ENCODE data around the gene STAG3. TPM values are rescaled to one million over a fixed set of nuclear protein-coding genes. Genes with fewer than 3 reads are reported as not detected.

STAG3 gene
- total and polyA plus RNA-seq, 2 donors (not counting 3 experiments of a cell fraction or from before 2014, with no cell fraction given) = 0.29 to 1.4 TPM

DNA sequence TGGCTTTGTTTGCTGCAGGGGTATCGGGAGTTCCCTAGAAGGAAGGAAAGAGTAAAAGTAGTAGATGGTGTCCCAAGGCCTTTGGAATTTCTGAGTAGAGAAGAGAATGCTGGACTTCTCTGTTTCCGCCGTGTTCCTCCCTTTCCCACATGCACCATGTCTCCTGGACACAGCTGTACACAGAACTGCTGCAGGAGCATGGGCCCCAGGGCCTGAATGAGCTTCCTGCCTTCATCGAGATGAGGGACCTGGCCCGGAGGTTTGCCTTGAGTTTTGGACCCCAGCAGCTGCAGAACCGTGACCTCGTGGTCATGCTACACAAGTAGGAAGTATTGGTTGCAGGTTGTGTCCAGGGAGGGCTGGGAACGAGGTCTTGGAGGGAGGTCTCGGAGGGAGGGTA lies 26.7 kb downstream of the STAG3 start:
- no peaks in the 10 kb centered on the region for H3K4me1 ChIP-seq (ENCODE audit: control insufficient read depth, extremely low read depth, insufficient read depth, low read length)
- intact Hi-C loops (cut with micrococcal nuclease) (no loop called here), dilution Hi-C loops (cut with MboI; ENCODE audit: extremely low pct_ligation_motif_present, low sequenced_read_pairs) (no loop called here)
- no peak overlapping the region for H2AFZ ChIP-seq (ENCODE audit: low read depth, low read length)
- FAIRE-seq (no peak), DNase-seq (ENCODE audit: low read depth, low spot score) (no peak)
- H3K36me3 ChIP-seq (ENCODE audit: control insufficient read depth in 2 of 2, extremely low read depth in 1 of 2, insufficient read depth in 2 of 2, low read length in 2 of 2) = no peaks in the 10 kb centered on the region
- no peak overlapping the region for H3K4me3 ChIP-seq (replicated peaks in 1 of 3; ENCODE audit: insufficient read depth in 1 of 3, low read depth in 1 of 3, low read length in 3 of 3)
- no peaks in the 10 kb centered on the region for H3K79me2 ChIP-seq (ENCODE audit: control insufficient read depth, insufficient read depth, low read length)
- no TSS peak for BruUV-seq (replicated peaks)
- no peak overlapping the region for H3K4me2 ChIP-seq (ENCODE audit: insufficient read depth, low read length)
- no peaks in the 10 kb centered on the region for H3K9me3 ChIP-seq (replicated peaks; ENCODE audit: control insufficient read depth, insufficient read depth, low read length)
- ChIA-PET CTCF (interaction anchor here (1.0 to 1.2 kb wide), 2 partner anchors 9 to 25 kb away, joined by 3 read pairs; no protein-coding TSS in a partner anchor), POLR2A (no interaction called here)
- TF ChIP-seq, protein P1, sequence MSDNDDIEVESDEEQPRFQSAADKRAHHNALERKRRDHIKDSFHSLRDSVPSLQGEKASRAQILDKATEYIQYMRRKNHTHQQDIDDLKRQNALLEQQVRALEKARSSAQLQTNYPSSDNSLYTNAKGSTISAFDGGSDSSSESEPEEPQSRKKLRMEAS (IDR thresholded peaks at IDR 0.05; ENCODE audit: insufficient read depth, insufficient read length) = no peak
- TF ChIP-seq JUN (IDR thresholded peaks at IDR 0.05; ENCODE audit: borderline replicate concordance, insufficient read depth, insufficient read length, low read depth) (no peak), GATA2 (IDR thresholded peaks at IDR 0.05; ENCODE audit: insufficient read depth, insufficient read length, low read depth, low read length) (no peak), MYC (IDR thresholded peaks at IDR 0.05; ENCODE audit: low read depth, low read length) (no peak), EZH2 (IDR thresholded peaks at IDR 0.05; ENCODE audit: borderline replicate concordance, low read depth, low read length, severe bottlenecking) (no peak), POLR2AphosphoS5 (IDR thresholded peaks at IDR 0.05; ENCODE audit: insufficient read depth, low read depth, low read length) (no peak), FOS (IDR thresholded peaks at IDR 0.05; ENCODE audit: borderline replicate concordance, insufficient read depth, low read length) (no peak), POLR2A (IDR thresholded peaks at IDR 0.05; ENCODE audit: low read depth, low read length) (no peak)
- TF ChIP-seq, protein P2, sequence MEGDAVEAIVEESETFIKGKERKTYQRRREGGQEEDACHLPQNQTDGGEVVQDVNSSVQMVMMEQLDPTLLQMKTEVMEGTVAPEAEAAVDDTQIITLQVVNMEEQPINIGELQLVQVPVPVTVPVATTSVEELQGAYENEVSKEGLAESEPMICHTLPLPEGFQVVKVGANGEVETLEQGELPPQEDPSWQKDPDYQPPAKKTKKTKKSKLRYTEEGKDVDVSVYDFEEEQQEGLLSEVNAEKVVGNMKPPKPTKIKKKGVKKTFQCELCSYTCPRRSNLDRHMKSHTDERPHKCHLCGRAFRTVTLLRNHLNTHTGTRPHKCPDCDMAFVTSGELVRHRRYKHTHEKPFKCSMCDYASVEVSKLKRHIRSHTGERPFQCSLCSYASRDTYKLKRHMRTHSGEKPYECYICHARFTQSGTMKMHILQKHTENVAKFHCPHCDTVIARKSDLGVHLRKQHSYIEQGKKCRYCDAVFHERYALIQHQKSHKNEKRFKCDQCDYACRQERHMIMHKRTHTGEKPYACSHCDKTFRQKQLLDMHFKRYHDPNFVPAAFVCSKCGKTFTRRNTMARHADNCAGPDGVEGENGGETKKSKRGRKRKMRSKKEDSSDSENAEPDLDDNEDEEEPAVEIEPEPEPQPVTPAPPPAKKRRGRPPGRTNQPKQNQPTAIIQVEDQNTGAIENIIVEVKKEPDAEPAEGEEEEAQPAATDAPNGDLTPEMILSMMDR (IDR thresholded peaks at IDR 0.05; ENCODE audit: extremely low read depth in 1 of 2, insufficient read depth in 1 of 2, low read depth in 1 of 2, low read length in 2 of 2) = no peak
- no peak overlapping the region for H3K9ac ChIP-seq (replicated peaks; ENCODE audit: extremely low read depth, insufficient read depth, low read length)
- H4K20me1 ChIP-seq (replicated peaks; ENCODE audit: control insufficient read depth, extremely low read depth, insufficient read depth, low read length) = no peaks in the 10 kb centered on the region
- H3K27ac ChIP-seq (ENCODE audit: insufficient read depth, low read depth, low read length) = no peak overlapping the region
- H3K27me3 ChIP-seq (ENCODE audit: control insufficient read depth in 2 of 2, insufficient read depth in 2 of 2, low read length in 2 of 2) = peaks cover 21 to 23% of the 10 kb centered on the region in 2 experiments
- H3K9me1 ChIP-seq (replicated peaks; ENCODE audit: control insufficient read depth, extremely low read depth, insufficient read depth, low read length) = no peaks in the 10 kb centered on the region

All from endothelial cell of umbilical vein (primary cell).